OCI-LY1 (cell line): ENCODE results near the gene ANXA2R.

Experiments
- EZH2 ChIP-seq: fragments of 200-600 bp; sonication (generic), shearing (Covaris generic); IDR thresholded peaks from 2 replicates; pipeline ENCODE4 v1.8.0; 2017; ENCODE audit warnings: borderline replicate concordance, mixed run types, mild to moderate bottlenecking, antibody characterized with exemption, low read length, moderate library complexity, mixed read lengths
- TF ChIP-seq, protein P1 (sequence below): fragments of 200-600 bp; sonication (generic), shearing (Covaris generic); IDR thresholded peaks from 2 replicates; pipeline ENCODE4 v1.5.1; 2017; ENCODE audit warnings: mild to moderate bottlenecking, antibody characterized with exemption, low read length, moderate library complexity, mixed read lengths

DNA sequence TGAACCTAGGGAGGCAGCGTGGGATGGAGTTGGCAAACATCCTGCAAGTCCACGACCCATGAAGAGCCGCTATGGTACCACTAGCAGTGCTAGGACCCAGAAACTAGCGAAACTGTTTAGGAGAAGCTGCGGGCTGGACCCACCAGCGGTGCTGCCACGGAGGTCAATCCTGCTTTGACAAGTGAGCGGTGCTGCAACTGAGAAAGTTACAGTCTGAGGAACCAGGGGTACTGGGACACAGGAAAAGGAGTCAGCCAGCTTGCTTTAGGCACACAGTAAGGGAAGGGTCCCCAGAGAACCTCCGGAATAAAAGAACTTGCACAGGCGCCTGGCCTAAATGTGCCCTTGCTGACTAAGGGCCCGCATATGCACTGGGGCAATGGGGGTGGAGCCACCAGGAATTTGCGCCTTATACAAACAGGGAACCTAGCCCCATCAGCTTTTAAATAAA, 23.6 kb upstream of the ANXA2R start:
- TF ChIP-seq, protein P1, sequence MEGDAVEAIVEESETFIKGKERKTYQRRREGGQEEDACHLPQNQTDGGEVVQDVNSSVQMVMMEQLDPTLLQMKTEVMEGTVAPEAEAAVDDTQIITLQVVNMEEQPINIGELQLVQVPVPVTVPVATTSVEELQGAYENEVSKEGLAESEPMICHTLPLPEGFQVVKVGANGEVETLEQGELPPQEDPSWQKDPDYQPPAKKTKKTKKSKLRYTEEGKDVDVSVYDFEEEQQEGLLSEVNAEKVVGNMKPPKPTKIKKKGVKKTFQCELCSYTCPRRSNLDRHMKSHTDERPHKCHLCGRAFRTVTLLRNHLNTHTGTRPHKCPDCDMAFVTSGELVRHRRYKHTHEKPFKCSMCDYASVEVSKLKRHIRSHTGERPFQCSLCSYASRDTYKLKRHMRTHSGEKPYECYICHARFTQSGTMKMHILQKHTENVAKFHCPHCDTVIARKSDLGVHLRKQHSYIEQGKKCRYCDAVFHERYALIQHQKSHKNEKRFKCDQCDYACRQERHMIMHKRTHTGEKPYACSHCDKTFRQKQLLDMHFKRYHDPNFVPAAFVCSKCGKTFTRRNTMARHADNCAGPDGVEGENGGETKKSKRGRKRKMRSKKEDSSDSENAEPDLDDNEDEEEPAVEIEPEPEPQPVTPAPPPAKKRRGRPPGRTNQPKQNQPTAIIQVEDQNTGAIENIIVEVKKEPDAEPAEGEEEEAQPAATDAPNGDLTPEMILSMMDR: no peak
- TF ChIP-seq EZH2: no peak
